GM23338 (cell line): ENCODE measurements around the gene MARCHF10. TPM values are rescaled to one million over a fixed set of nuclear protein-coding genes. Genes with fewer than 3 reads are reported as not detected.

ENCODE experiments used
- ATAC-seq: fragments of 200-7000 bp; cut with Tn5 transposase; 3 replicates; pipeline ENCODE4 v1.9.1; 2020
- DNase-seq: peaks from one replicate; pipeline ENCODE4 v3.0.0-alpha.2; 2015; ENCODE audit warnings: low spot score
- H2AFZ ChIP-seq: fragments of 200-600 bp; sonication (generic); 2 replicates; pipeline ENCODE4 v1.8.0; 2016; ENCODE audit warnings: antibody characterized with exemption, mild to moderate bottlenecking, moderate library complexity
- H3F3A ChIP-seq: fragments of 200-600 bp; sonication (generic); replicated peaks from 2 replicates; pipeline ENCODE4 v1.8.0; 2017; ENCODE audit warnings: antibody characterized with exemption, mixed run types, low read depth
- H3K27ac ChIP-seq: fragments of 200-600 bp; sonication (generic); 2 replicates; pipeline ENCODE4 v1.6.1; 2016; ENCODE audit warnings: low read depth
- H3K27me3 ChIP-seq: fragments of 200-600 bp; sonication (generic); 2 replicates; pipeline ENCODE4 v1.8.0; 2016; ENCODE audit warnings: mild to moderate bottlenecking, mixed run types, moderate library complexity; ENCODE audit not compliant: insufficient read depth
- H3K36me3 ChIP-seq: fragments of 200-600 bp; sonication (generic); 2 replicates; pipeline ENCODE4 v1.8.0; 2016; ENCODE audit warnings: mild to moderate bottlenecking; ENCODE audit not compliant: insufficient read depth
- H3K4me1 ChIP-seq: fragments of 200-600 bp; sonication (generic); 2 replicates; pipeline ENCODE4 v1.8.0; 2016; ENCODE audit warnings: mild to moderate bottlenecking, moderate library complexity; ENCODE audit not compliant: insufficient read depth
- H3K4me2 ChIP-seq: fragments of 200-600 bp; sonication (generic); 2 replicates; pipeline ENCODE4 v1.7.1; 2017; ENCODE audit warnings: mixed run types
- H3K4me3 ChIP-seq: fragments of 200-600 bp; sonication (generic); 2 replicates; pipeline ENCODE4 v1.6.1; 2016; ENCODE audit warnings: mixed run types
- H3K79me2 ChIP-seq: fragments of 200-600 bp; sonication (generic); replicated peaks from 2 replicates; pipeline ENCODE4 v1.8.0; 2017; ENCODE audit warnings: mild to moderate bottlenecking; ENCODE audit not compliant: insufficient read depth
- H3K9me2 ChIP-seq: fragments of 200-600 bp; sonication (generic); 2 replicates; pipeline ENCODE4 v1.8.0; 2017; ENCODE audit not compliant: insufficient read depth
- H4K20me1 ChIP-seq: fragments of 200-600 bp; sonication (generic); replicated peaks from 2 replicates; pipeline ENCODE4 v1.8.0; 2017; ENCODE audit warnings: mild to moderate bottlenecking; ENCODE audit not compliant: insufficient read depth
- H3K27ac Mint-ChIP-seq: 2 replicates; pipeline ENCODE4 v1.8.0; 2020; ENCODE audit warnings: inconsistent platforms, mild to moderate bottlenecking, moderate library complexity, mixed read lengths
- H3K27me3 Mint-ChIP-seq: 3 replicates; pipeline ENCODE4 v1.8.0; 2022; ENCODE audit warnings: low read depth, mild to moderate bottlenecking, moderate library complexity, mixed read lengths, inconsistent platforms; ENCODE audit not compliant: insufficient read depth, poor library complexity
- H3K36me3 Mint-ChIP-seq: 3 replicates; pipeline ENCODE4 v1.8.0; 2021; ENCODE audit warnings: low read depth, mild to moderate bottlenecking, inconsistent platforms, moderate library complexity, mixed read lengths
- H3K4me1 Mint-ChIP-seq: 3 replicates; pipeline ENCODE4 v1.8.0; 2020; ENCODE audit warnings: mild to moderate bottlenecking, inconsistent platforms, mixed read lengths
- H3K4me3 Mint-ChIP-seq: 3 replicates; pipeline ENCODE4 v1.8.0; 2021; ENCODE audit warnings: moderate library complexity, mild to moderate bottlenecking, inconsistent platforms, mixed read lengths
- H3K9me3 Mint-ChIP-seq: 3 replicates; pipeline ENCODE4 v1.8.0; 2020; ENCODE audit warnings: moderate library complexity, mild to moderate bottlenecking, inconsistent platforms, mixed read lengths
- CREB1 ChIP-seq: fragments of 250-450 bp; sonication (Bioruptor Pico); IDR thresholded peaks from 2 replicates; pipeline ENCODE4 v1.5.0; 2020; ENCODE audit warnings: low read depth, mild to moderate bottlenecking, moderate library complexity
- CTCF ChIP-seq, 2 experiments: fragments of 200-600 bp in 1 of 2; sonication (generic) in 1 of 2; conservative IDR thresholded peaks; 2 replicates each; pipeline versions ENCODE4 v1.5.1 to v1.6.1; 2016 to 2017; ENCODE audit warnings: antibody characterized with exemption in 2 of 2, low read depth in 2 of 2, mild to moderate bottlenecking in 2 of 2, moderate library complexity in 1 of 2
- EZH2 ChIP-seq: fragments of 200-600 bp; sonication (generic); IDR thresholded peaks from one replicate; pipeline ENCODE4 v1.8.0; 2017; ENCODE audit warnings: antibody characterized with exemption, mild to moderate bottlenecking, low read depth; ENCODE audit not compliant: unreplicated experiment
- JUNB ChIP-seq: IDR thresholded peaks from one replicate; pipeline ENCODE4 v1.6.1; 2016; ENCODE audit warnings: antibody characterized with exemption; ENCODE audit not compliant: unreplicated experiment
- NANOG ChIP-seq: IDR thresholded peaks from 2 replicates; pipeline ENCODE4 v1.6.1; 2016; ENCODE audit warnings: antibody characterized with exemption, borderline replicate concordance
- POLR2AphosphoS5 ChIP-seq: IDR thresholded peaks from 2 replicates; pipeline ENCODE4 v1.6.1; 2016; ENCODE audit warnings: antibody characterized with exemption, low read depth
- STAT1 ChIP-seq: IDR thresholded peaks from one replicate; pipeline ENCODE4 v1.6.1; 2016; ENCODE audit warnings: antibody characterized with exemption; ENCODE audit not compliant: unreplicated experiment
- ZNF114 ChIP-seq: fragments of 250-450 bp; sonication (Bioruptor Pico); IDR thresholded peaks from 2 replicates; pipeline ENCODE4 v1.5.0; 2020; ENCODE audit warnings: mild to moderate bottlenecking, moderate library complexity
- ZNF331 ChIP-seq: fragments of 250-450 bp; sonication (Bioruptor Pico); IDR thresholded peaks from 2 replicates; pipeline ENCODE4 v1.5.0; 2020; ENCODE audit warnings: low read depth, mild to moderate bottlenecking, moderate library complexity
- polyA plus RNA-seq: library from polyadenylated mRNA; unstranded; fragments of >200 nt; fragmentation: Nextera tagmentation; extraction: Ambion mirVana; gene quantifications from 2 replicates; pipeline ENCODE4 v1.2.1, GENCODE V29; 2016
- total RNA-seq: library from RNA; depleted of rRNA; stranded (reverse); fragments of >200 nt; shearing (Covaris generic); gene quantifications from 2 replicates; pipeline ENCODE4 v1.2.3, GENCODE V29; 2014
- TF ChIP-seq, protein P1 (sequence below): fragments of 250-450 bp; sonication (Bioruptor Pico); IDR thresholded peaks from 2 replicates; pipeline ENCODE4 v1.5.0; 2020; ENCODE audit warnings: mild to moderate bottlenecking, moderate library complexity

MARCHF10 gene
- total and polyA plus RNA-seq, 2 experiments from 2014 or later = 0.50 TPM; not detected in 1

DNA sequence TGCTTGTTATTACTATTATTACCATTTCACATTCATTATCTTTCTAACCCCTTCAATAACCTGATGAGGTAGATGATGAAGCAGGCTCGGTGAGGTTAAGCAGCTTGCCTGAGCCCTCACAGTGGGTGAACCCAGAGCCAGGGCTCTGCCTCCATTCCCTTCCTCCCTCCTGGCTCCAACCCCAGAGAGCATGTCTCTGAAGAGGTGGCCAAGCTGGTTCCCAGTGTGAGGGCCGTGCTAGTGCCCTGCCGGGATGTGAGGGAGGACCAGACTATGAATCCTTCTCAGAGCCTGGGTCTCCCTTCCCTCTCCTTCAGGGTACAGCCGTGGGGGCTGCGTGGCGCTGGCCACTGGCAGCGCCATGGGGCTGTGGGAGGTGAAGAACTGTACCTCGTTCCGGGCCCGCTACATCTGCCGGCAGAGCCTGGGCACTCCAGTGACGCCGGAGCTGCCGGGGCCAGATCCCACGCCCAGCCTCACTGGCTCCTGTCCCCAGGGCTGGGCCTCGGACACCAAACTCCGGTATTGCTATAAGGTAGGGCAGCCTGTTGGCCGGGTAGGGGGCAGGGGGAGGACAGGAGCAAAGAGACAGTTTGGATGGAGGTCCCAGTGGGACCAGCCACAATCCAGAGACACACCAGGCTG is 131.0 kb downstream of the MARCHF10 start:
- Histone ChIP-seq H3K4me3 (no peak overlapping the region), H3K4me1 (no peaks in the 10 kb centered on the region), H2AFZ (no peak overlapping the region), H3F3A (no peaks in the 10 kb centered on the region), H3K36me3 (no peaks in the 10 kb centered on the region), H3K9me2 (no peaks in the 10 kb centered on the region), H3K4me2 (no peak overlapping the region), H3K27me3 (no peaks in the 10 kb centered on the region), H4K20me1 (no peaks in the 10 kb centered on the region), H3K79me2 (no peaks in the 10 kb centered on the region), H3K27ac (no peak overlapping the region)
- peaks cover 1% of the 10 kb centered on the region for H3K27me3 Mint-ChIP-seq
- no peaks in the 10 kb centered on the region for H3K9me3 Mint-ChIP-seq
- no peaks in the 10 kb centered on the region; the same call in 2 of the 3 replicates for H3K36me3 Mint-ChIP-seq
- DNase-seq (no peak), ATAC-seq (no peak)
- H3K4me1 Mint-ChIP-seq = 0 out of 3 replicates have a peak, but pooled peaks cover 3% of the 10 kb centered on the region
- no peak overlapping the region for H3K27ac Mint-ChIP-seq
- no peak overlapping the region for H3K4me3 Mint-ChIP-seq
- TF ChIP-seq ZNF331 (CRISPR knock-in tag) (no peak), NANOG (no peak), CTCF (conservative IDR thresholded peaks at IDR 0.05; ENCODE audit: low read depth in 2 of 2) (no peak)

DNA sequence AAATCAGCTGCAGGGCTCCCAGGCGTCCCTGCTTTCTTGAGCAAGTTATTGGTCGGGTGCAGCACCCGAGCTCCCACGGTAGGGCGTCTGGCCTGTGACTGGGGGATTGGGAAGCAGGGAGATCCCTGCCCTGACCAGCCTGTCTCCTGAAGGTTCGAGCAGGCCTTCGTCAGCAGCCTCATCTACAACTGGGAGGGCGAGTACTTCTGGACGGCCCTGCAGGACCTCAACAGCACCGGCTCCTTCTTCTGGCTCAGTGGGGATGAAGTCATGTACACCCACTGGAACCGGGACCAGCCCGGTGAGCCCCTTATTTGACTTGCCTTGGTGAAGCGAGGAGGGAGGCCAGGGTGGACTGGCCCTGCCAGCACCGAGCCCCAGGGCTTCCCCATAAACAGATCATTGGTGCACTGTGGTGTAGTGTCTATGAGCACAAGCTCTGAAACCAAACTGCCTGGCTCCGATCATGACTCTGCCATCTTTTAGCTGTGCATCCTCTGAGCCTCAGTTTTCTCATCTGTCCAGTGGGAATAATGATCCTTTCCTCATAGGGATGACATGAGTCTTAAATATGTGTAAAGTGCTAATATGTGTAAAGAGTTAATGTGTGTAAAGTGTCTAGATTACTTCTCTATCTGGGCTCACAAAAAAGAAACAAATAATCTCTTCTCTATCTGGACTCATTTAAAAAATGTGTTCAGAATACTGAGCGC is 131.7 kb downstream of the MARCHF10 start:
- no peaks in the 10 kb centered on the region for H3K27me3 ChIP-seq
- H3K79me2 ChIP-seq = no peaks in the 10 kb centered on the region
- H2AFZ ChIP-seq = no peak overlapping the region
- H3K4me1 Mint-ChIP-seq = 0 out of 3 replicates have a peak, but pooled peaks cover 3% of the 10 kb centered on the region
- no peaks in the 10 kb centered on the region for H3K9me3 Mint-ChIP-seq
- H3K27me3 Mint-ChIP-seq = peaks cover 1% of the 10 kb centered on the region
- no peaks in the 10 kb centered on the region; the same call in 2 of the 3 replicates for H3K36me3 Mint-ChIP-seq
- no peaks in the 10 kb centered on the region for H3K4me1 ChIP-seq
- no peak for ATAC-seq
- H4K20me1 ChIP-seq = no peaks in the 10 kb centered on the region
- H3F3A ChIP-seq = no peaks in the 10 kb centered on the region
- no peak overlapping the region for H3K27ac ChIP-seq
- no peak overlapping the region for H3K27ac Mint-ChIP-seq
- no peak overlapping the region for H3K4me2 ChIP-seq
- no peaks in the 10 kb centered on the region for H3K36me3 ChIP-seq
- no peak overlapping the region for H3K4me3 ChIP-seq
- DNase-seq = no peak
- H3K4me3 Mint-ChIP-seq = no peak overlapping the region
- no peaks in the 10 kb centered on the region for H3K9me2 ChIP-seq
- TF ChIP-seq JUNB = no peak
- no peak for TF ChIP-seq ZNF114 (CRISPR knock-in tag)
- no peak for TF ChIP-seq EZH2
- TF ChIP-seq CREB1 (CRISPR knock-in tag) = no peak
- TF ChIP-seq POLR2AphosphoS5 = no peak
- TF ChIP-seq, protein P1, sequence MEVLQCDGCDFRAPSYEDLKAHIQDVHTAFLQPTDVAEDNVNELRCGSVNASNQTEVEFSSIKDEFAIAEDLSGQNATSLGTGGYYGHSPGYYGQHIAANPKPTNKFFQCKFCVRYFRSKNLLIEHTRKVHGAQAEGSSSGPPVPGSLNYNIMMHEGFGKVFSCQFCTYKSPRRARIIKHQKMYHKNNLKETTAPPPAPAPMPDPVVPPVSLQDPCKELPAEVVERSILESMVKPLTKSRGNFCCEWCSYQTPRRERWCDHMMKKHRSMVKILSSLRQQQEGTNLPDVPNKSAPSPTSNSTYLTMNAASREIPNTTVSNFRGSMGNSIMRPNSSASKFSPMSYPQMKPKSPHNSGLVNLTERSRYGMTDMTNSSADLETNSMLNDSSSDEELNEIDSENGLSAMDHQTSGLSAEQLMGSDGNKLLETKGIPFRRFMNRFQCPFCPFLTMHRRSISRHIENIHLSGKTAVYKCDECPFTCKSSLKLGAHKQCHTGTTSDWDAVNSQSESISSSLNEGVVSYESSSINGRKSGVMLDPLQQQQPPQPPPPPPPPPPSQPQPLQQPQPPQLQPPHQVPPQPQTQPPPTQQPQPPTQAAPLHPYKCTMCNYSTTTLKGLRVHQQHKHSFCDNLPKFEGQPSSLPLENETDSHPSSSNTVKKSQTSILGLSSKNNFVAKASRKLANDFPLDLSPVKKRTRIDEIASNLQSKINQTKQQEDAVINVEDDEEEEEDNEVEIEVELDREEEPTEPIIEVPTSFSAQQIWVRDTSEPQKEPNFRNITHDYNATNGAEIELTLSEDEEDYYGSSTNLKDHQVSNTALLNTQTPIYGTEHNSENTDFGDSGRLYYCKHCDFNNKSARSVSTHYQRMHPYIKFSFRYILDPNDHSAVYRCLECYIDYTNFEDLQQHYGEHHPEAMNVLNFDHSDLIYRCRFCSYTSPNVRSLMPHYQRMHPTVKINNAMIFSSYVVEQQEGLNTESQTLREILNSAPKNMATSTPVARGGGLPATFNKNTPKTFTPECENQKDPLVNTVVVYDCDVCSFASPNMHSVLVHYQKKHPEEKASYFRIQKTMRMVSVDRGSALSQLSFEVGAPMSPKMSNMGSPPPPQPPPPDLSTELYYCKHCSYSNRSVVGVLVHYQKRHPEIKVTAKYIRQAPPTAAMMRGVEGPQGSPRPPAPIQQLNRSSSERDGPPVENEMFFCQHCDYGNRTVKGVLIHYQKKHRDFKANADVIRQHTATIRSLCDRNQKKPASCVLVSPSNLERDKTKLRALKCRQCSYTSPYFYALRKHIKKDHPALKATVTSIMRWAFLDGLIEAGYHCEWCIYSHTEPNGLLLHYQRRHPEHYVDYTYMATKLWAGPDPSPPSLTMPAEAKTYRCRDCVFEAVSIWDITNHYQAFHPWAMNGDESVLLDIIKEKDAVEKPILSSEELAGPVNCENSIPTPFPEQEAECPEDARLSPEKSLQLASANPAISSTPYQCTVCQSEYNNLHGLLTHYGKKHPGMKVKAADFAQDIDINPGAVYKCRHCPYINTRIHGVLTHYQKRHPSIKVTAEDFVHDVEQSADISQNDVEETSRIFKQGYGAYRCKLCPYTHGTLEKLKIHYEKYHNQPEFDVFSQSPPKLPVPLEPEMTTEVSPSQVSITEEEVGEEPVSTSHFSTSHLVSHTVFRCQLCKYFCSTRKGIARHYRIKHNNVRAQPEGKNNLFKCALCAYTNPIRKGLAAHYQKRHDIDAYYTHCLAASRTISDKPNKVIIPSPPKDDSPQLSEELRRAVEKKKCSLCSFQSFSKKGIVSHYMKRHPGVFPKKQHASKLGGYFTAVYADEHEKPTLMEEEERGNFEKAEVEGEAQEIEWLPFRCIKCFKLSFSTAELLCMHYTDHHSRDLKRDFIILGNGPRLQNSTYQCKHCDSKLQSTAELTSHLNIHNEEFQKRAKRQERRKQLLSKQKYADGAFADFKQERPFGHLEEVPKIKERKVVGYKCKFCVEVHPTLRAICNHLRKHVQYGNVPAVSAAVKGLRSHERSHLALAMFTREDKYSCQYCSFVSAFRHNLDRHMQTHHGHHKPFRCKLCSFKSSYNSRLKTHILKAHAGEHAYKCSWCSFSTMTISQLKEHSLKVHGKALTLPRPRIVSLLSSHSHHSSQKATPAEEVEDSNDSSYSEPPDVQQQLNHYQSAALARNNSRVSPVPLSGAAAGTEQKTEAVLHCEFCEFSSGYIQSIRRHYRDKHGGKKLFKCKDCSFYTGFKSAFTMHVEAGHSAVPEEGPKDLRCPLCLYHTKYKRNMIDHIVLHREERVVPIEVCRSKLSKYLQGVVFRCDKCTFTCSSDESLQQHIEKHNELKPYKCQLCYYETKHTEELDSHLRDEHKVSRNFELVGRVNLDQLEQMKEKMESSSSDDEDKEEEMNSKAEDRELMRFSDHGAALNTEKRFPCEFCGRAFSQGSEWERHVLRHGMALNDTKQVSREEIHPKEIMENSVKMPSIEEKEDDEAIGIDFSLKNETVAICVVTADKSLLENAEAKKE = no peak
- TF ChIP-seq STAT1 = no peak
